GM12878 (cell line): Measurements from ENCODE around the gene GOLT1B. TPM values are rescaled to one million over a fixed set of nuclear protein-coding genes. Genes with fewer than 3 reads are reported as not detected.

ENCODE experiments used
- BHLHE40 ChIP-seq, 2 experiments: fragments of 450-650 bp in 1 of 2; IDR thresholded peaks; 2 replicates each; pipeline ENCODE4 v1.6.1; 2011 to 2017; ENCODE audit warnings: low read depth in 2 of 2, borderline replicate concordance in 1 of 2, improper control_type of control experiment in 1 of 2, low read length in 1 of 2, mild to moderate bottlenecking in 1 of 2
- BRCA1 ChIP-seq: IDR thresholded peaks from 2 replicates; pipeline ENCODE4 v1.6.1; 2011; ENCODE audit warnings: low read depth, low read length, improper control_type of control experiment
- CBFB ChIP-seq: IDR thresholded peaks from 2 replicates; pipeline ENCODE4 v1.6.1; 2016; ENCODE audit warnings: antibody characterized with exemption, low read depth
- CHD1 ChIP-seq: IDR thresholded peaks from 2 replicates; pipeline ENCODE4 v1.6.1; 2012; ENCODE audit warnings: low read depth, low read length, improper control_type of control experiment
- EZH2 ChIP-seq: IDR thresholded peaks from 2 replicates; pipeline ENCODE4 v1.6.1; 2012; ENCODE audit warnings: low read depth, mild to moderate bottlenecking, control low read depth, inconsistent platforms, low read length, borderline replicate concordance; ENCODE audit not compliant: control insufficient read depth
- HDAC2 ChIP-seq: fragments of 200-600 bp; sonication (generic); IDR thresholded peaks from 2 replicates; pipeline ENCODE4 v1.6.1; 2017
- IKZF2 ChIP-seq, 2 experiments: fragments of 450-650 bp; IDR thresholded peaks; 2 replicates each; pipeline ENCODE4 v1.6.1; 2017; ENCODE audit warnings: mild to moderate bottlenecking in 2 of 2, moderate library complexity in 2 of 2
- JUND ChIP-seq: IDR thresholded peaks from 2 replicates; pipeline ENCODE4 v1.6.1; 2012; ENCODE audit warnings: low read depth, mild to moderate bottlenecking, low read length, improper control_type of control experiment, moderate library complexity
- MXI1 ChIP-seq: fragments of 150-350 bp; IDR thresholded peaks from 2 replicates; pipeline ENCODE4 v1.6.1; 2011; ENCODE audit warnings: low read depth, mild to moderate bottlenecking, inconsistent platforms, low read length, improper control_type of control experiment
- NBN ChIP-seq: fragments of 450-650 bp; IDR thresholded peaks from 2 replicates; pipeline ENCODE4 v1.6.1; 2016
- PAX8 ChIP-seq: fragments of 450-650 bp; IDR thresholded peaks from 2 replicates; pipeline ENCODE4 v1.6.1; 2017; ENCODE audit warnings: mild to moderate bottlenecking, moderate library complexity
- POLR2AphosphoS5 ChIP-seq: IDR thresholded peaks from 2 replicates; pipeline ENCODE4 v1.6.1; 2011; ENCODE audit warnings: mild to moderate bottlenecking, low read length, inconsistent platforms
- RELA ChIP-seq: fragments of 450-650 bp; IDR thresholded peaks from 2 replicates; pipeline ENCODE4 v1.8.0; 2014; ENCODE audit warnings: borderline replicate concordance; ENCODE audit not compliant: partially characterized antibody
- RFX5 ChIP-seq: IDR thresholded peaks from 2 replicates; pipeline ENCODE4 v1.6.1; 2011; ENCODE audit warnings: low read depth, low read length, improper control_type of control experiment
- RUNX3 ChIP-seq: IDR thresholded peaks from 2 replicates; pipeline ENCODE4 v1.6.1; 2012; ENCODE audit warnings: low read length, inconsistent platforms
- SMARCA5 ChIP-seq: fragments of 450-650 bp; IDR thresholded peaks from 2 replicates; pipeline ENCODE4 v1.6.1; 2017; ENCODE audit warnings: mild to moderate bottlenecking
- TBL1XR1 ChIP-seq: IDR thresholded peaks from 2 replicates; pipeline ENCODE4 v1.6.1; 2012; ENCODE audit warnings: low read depth, low read length, improper control_type of control experiment
- YY1 ChIP-seq: IDR thresholded peaks from 2 replicates; pipeline ENCODE4 v1.6.1; 2011; ENCODE audit warnings: low read depth, mild to moderate bottlenecking, low read length
- ZNF274 ChIP-seq: IDR thresholded peaks from one replicate; pipeline ENCODE4 v1.8.0; 2011; ENCODE audit not compliant: insufficient read length, insufficient read depth
- ZSCAN29 ChIP-seq: fragments of 450-650 bp; IDR thresholded peaks from 2 replicates; pipeline ENCODE4 v1.6.1; 2017; ENCODE audit warnings: mild to moderate bottlenecking, moderate library complexity
- polyA plus RNA-seq, 11 experiments: library from polyadenylated mRNA; depleted of rRNA in 4 of 11; unstranded in 6 of 11; stranded (reverse) in 5 of 11; fragments of >200 nt; fragmentation: Nextera tagmentation in 4 of 11; fragmentation: Illumina TruSeq in 1 of 11; extraction: Ambion mirVana in 4 of 11; extraction: Trizol in 1 of 11; gene quantifications; 1 replicate in 1 of 11; 2 replicates in 10 of 11; pipeline versions ENCODE4 v1.2.1 to v1.2.3, GENCODE V29; 2011 to 2016; ENCODE audit warnings: inconsistent platforms in 2 of 11, missing spikeins in 2 of 11, low read depth in 1 of 11
- total RNA-seq, 4 experiments: library from RNA; depleted of rRNA in 3 of 4; stranded (reverse); fragments of >200 nt in 3 of 4; fragmentation: Illumina TruSeq in 1 of 4; extraction: Trizol in 1 of 4; gene quantifications; 2 replicates each; pipeline versions ENCODE4 v1.2.1 to v1.2.3, GENCODE V29; 2013 to 2021
- TF ChIP-seq, protein P1 (sequence below): fragments of 450-650 bp; IDR thresholded peaks from 2 replicates; pipeline ENCODE4 v1.6.1; 2017; ENCODE audit warnings: mild to moderate bottlenecking
- TF ChIP-seq, protein P2 (sequence below): fragments of 450-650 bp; IDR thresholded peaks from 2 replicates; pipeline ENCODE4 v1.6.1; 2018; ENCODE audit warnings: borderline replicate concordance, mild to moderate bottlenecking; ENCODE audit not compliant: partially characterized antibody
- TF ChIP-seq, protein P3 (sequence below): fragments of 450-650 bp; IDR thresholded peaks from 2 replicates; pipeline ENCODE4 v1.6.1; 2017; ENCODE audit warnings: low read depth, mild to moderate bottlenecking, moderate library complexity
- TF ChIP-seq, protein P4 (sequence below): IDR thresholded peaks from 2 replicates; pipeline ENCODE4 v1.6.1; 2012; ENCODE audit warnings: low read depth, low read length, improper control_type of control experiment
- TF ChIP-seq, protein P5 (sequence below): IDR thresholded peaks from 2 replicates; pipeline ENCODE4 v1.6.1; 2011; ENCODE audit warnings: low read depth, mild to moderate bottlenecking, low read length, moderate library complexity, borderline replicate concordance; ENCODE audit errors: extremely low read depth

The GOLT1B gene
- total and polyA plus RNA-seq, 10 of the 15 experiments (the other 5 are each of a cell fraction or from before 2014, with no cell fraction given) = 18.3 to 77.4 (median 32.9) TPM

DNA sequence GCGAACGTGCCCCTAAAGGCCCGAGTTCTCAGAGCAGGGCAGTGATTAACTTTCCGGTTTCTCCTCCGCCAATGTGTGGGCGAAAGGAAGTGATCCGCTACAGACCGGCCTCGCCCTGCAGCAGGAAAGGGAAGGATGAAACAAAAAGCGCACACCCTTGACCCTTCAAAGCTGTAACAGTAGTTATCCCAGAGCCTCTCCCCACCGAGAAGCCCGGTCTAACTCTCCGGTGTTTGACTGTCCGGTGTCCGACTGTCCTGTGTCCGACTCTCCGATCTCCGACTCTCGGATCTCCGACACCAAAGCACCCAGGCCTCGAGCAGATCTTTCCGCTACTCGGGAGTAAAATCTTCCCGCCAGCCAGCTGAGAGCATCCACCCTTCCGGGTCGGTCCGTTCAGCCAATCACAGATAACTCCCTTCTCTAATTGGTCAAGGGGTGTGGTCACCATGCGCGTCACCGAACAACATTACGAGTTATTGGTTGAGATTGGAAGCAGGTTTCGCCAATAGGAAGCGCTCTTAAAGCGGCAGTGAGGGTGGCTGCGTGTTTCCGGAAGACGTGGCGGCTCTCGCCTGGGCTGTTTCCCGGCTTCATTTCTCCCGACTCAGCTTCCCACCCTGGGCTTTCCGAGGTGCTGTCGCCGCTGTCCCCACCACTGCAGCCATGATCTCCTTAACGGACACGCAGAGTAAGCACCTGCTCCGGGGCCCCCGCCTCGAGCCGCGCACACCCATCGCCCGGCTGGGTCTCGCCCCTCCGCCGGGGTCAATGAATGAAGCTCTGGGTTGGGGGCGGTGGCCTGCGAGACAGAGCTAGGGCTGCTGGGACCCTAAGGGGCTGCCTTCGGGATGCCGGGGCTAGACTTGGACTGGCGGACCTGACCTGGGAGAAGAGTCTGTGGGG, at the start of gene GOLT1B, which contains the start of gene RECQL (continued):
- TF ChIP-seq RELA = no peak
- TF ChIP-seq BRCA1 = no peak
- TF ChIP-seq, protein P1, sequence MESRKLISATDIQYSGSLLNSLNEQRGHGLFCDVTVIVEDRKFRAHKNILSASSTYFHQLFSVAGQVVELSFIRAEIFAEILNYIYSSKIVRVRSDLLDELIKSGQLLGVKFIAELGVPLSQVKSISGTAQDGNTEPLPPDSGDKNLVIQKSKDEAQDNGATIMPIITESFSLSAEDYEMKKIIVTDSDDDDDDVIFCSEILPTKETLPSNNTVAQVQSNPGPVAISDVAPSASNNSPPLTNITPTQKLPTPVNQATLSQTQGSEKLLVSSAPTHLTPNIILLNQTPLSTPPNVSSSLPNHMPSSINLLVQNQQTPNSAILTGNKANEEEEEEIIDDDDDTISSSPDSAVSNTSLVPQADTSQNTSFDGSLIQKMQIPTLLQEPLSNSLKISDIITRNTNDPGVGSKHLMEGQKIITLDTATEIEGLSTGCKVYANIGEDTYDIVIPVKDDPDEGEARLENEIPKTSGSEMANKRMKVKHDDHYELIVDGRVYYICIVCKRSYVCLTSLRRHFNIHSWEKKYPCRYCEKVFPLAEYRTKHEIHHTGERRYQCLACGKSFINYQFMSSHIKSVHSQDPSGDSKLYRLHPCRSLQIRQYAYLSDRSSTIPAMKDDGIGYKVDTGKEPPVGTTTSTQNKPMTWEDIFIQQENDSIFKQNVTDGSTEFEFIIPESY = no peak
- TF ChIP-seq, protein P2, sequence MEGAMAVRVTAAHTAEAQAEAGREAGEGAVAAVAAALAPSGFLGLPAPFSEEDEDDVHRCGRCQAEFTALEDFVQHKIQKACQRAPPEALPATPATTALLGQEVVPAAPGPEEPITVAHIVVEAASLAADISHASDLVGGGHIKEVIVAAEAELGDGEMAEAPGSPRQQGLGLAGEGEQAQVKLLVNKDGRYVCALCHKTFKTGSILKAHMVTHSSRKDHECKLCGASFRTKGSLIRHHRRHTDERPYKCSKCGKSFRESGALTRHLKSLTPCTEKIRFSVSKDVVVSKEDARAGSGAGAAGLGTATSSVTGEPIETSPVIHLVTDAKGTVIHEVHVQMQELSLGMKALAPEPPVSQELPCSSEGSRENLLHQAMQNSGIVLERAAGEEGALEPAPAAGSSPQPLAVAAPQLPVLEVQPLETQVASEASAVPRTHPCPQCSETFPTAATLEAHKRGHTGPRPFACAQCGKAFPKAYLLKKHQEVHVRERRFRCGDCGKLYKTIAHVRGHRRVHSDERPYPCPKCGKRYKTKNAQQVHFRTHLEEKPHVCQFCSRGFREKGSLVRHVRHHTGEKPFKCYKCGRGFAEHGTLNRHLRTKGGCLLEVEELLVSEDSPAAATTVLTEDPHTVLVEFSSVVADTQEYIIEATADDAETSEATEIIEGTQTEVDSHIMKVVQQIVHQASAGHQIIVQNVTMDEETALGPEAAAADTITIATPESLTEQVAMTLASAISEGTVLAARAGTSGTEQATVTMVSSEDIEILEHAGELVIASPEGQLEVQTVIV = peak; percentile 88
- TF ChIP-seq MXI1 = peak; percentile 95
- TF ChIP-seq NBN = peak; percentile 73; the same call in 1 of the 2 replicates
- TF ChIP-seq EZH2 = no peak
- peak; percentile 74 for TF ChIP-seq RFX5
- TF ChIP-seq CBFB = 0 out of 2 replicates have a peak, but pooled peaks have one; percentile 35
- TF ChIP-seq ZNF274 = no peak
- TF ChIP-seq CHD1 = no peak; the same call in 1 of the 2 replicates
- no peak for TF ChIP-seq ZSCAN29
- peak; percentile 90 for TF ChIP-seq POLR2AphosphoS5
- TF ChIP-seq IKZF2 (IDR thresholded peaks at IDR 0.05) = 0 out of 4 replicates have a peak, but pooled peaks of 1 of the 2 experiments have one; percentile 21
- peak; percentile 24 for TF ChIP-seq RUNX3
- no peak for TF ChIP-seq PAX8
- no peak for TF ChIP-seq SMARCA5
- TF ChIP-seq, protein P3, sequence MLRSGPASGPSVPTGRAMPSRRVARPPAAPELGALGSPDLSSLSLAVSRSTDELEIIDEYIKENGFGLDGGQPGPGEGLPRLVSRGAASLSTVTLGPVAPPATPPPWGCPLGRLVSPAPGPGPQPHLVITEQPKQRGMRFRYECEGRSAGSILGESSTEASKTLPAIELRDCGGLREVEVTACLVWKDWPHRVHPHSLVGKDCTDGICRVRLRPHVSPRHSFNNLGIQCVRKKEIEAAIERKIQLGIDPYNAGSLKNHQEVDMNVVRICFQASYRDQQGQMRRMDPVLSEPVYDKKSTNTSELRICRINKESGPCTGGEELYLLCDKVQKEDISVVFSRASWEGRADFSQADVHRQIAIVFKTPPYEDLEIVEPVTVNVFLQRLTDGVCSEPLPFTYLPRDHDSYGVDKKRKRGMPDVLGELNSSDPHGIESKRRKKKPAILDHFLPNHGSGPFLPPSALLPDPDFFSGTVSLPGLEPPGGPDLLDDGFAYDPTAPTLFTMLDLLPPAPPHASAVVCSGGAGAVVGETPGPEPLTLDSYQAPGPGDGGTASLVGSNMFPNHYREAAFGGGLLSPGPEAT = peak; percentile 94
- peak in 1 of 2 experiments; percentile 2; a peak in 1 of 4 replicates for TF ChIP-seq BHLHE40 (IDR thresholded peaks at IDR 0.05; ENCODE audit: borderline replicate concordance in 1 of 2, low read depth in 2 of 2, low read length in 1 of 2)
- TF ChIP-seq, protein P4, sequence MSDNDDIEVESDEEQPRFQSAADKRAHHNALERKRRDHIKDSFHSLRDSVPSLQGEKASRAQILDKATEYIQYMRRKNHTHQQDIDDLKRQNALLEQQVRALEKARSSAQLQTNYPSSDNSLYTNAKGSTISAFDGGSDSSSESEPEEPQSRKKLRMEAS = peak; percentile 93
- TF ChIP-seq, protein P5, sequence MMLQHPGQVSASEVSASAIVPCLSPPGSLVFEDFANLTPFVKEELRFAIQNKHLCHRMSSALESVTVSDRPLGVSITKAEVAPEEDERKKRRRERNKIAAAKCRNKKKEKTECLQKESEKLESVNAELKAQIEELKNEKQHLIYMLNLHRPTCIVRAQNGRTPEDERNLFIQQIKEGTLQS = no peak
- TF ChIP-seq HDAC2 = peak; percentile 72; the same call in 1 of the 2 replicates
- no peak for TF ChIP-seq TBL1XR1
- no peak for TF ChIP-seq JUND
- peak; percentile 69; the same call in 1 of the 2 replicates for TF ChIP-seq YY1
